Naive thymus-derived CD4-positive, alpha-beta T cell (primary cell): ENCODE results near the gene TRIM15. TPM values are rescaled to one million over a fixed set of nuclear protein-coding genes. Genes with fewer than 3 reads are reported as not detected.

ENCODE experiments used
- ATAC-seq: fragments of 150-1000 bp; cut with Tn5 transposase; 2 replicates; pipeline ENCODE4 v1.10.0; 2021; ENCODE audit warnings: mild to moderate bottlenecking, moderate library complexity
- CTCF ChIA-PET: fragments of 350-600 bp; sonication (Branson Sonifier 250); formaldehyde crosslinking; loops from one replicate; lab custom pipeline; 2021; ENCODE audit warnings: antibody characterized with exemption; lab: Charles Lee
- POLR2A ChIA-PET: fragments of 350-600 bp; sonication (Branson Sonifier 250); formaldehyde crosslinking; loops from one replicate; lab custom pipeline; 2021; ENCODE audit warnings: antibody characterized with exemption, inconsistent platforms; lab: Charles Lee
- DNase-seq, 9 donors: peaks; one replicate each; pipeline versions ENCODE4 v3.0.0 to v3.0.0-alpha.2; 2020 to 2022; ENCODE audit warnings: mixed read lengths in 1 of 9
- H3K27ac ChIP-seq: one replicate; pipeline ENCODE4 v1.7.0; 2013; ENCODE audit warnings: mild to moderate bottlenecking, low read depth, low read length, moderate library complexity
- H3K27me3 ChIP-seq, 2 donors: one replicate each; pipeline ENCODE4 v1.7.0; 2013; ENCODE audit warnings: low read length in 2 of 2, mild to moderate bottlenecking in 2 of 2, moderate library complexity in 2 of 2; ENCODE audit not compliant: control insufficient read depth in 2 of 2, insufficient read depth in 2 of 2
- H3K36me3 ChIP-seq, 3 experiments: 1 replicate in 2 of 3; 2 replicates in 1 of 3; pipeline ENCODE4 v1.7.0; 2013; ENCODE audit warnings: low read length in 3 of 3, mild to moderate bottlenecking in 3 of 3, moderate library complexity in 1 of 3; ENCODE audit not compliant: insufficient read depth in 3 of 3, control insufficient read depth in 2 of 3
- H3K4me1 ChIP-seq, 2 donors: one replicate each; pipeline ENCODE4 v1.7.0; 2013; ENCODE audit warnings: low read length in 2 of 2, mild to moderate bottlenecking in 2 of 2, moderate library complexity in 1 of 2; ENCODE audit not compliant: control insufficient read depth in 2 of 2, insufficient read depth in 2 of 2
- H3K4me3 ChIP-seq: 2 replicates; pipeline ENCODE4 v1.7.0; 2013; ENCODE audit warnings: mild to moderate bottlenecking, low read length
- H3K9me3 ChIP-seq, 3 experiments: 1 replicate in 2 of 3; 2 replicates in 1 of 3; pipeline ENCODE4 v1.7.0; 2013; ENCODE audit warnings: low read length in 3 of 3; ENCODE audit not compliant: control insufficient read depth in 2 of 3
- H3K27ac Mint-ChIP-seq, 9 donors: one replicate each; pipeline ENCODE4 v1.8.0; 2020 to 2022; ENCODE audit warnings: mixed read lengths in 9 of 9, mild to moderate bottlenecking in 8 of 9, moderate library complexity in 5 of 9, inconsistent platforms in 2 of 9
- H3K27me3 Mint-ChIP-seq, 5 donors: one replicate each; pipeline ENCODE4 v1.8.0; 2021 to 2022; ENCODE audit warnings: mixed read lengths in 5 of 5, mild to moderate bottlenecking in 1 of 5
- H3K36me3 Mint-ChIP-seq, 5 donors: one replicate each; pipeline ENCODE4 v1.8.0; 2020 to 2022; ENCODE audit warnings: mixed read lengths in 5 of 5, mild to moderate bottlenecking in 3 of 5, inconsistent platforms in 1 of 5
- H3K4me1 Mint-ChIP-seq, 7 donors: one replicate each; pipeline ENCODE4 v1.8.0; 2020 to 2022; ENCODE audit warnings: mixed read lengths in 7 of 7, mild to moderate bottlenecking in 3 of 7, inconsistent platforms in 1 of 7
- H3K4me3 Mint-ChIP-seq, 10 donors: one replicate each; pipeline ENCODE4 v1.8.0; 2020 to 2022; ENCODE audit warnings: mild to moderate bottlenecking in 10 of 10, mixed read lengths in 10 of 10, moderate library complexity in 6 of 10, inconsistent platforms in 2 of 10
- H3K9me3 Mint-ChIP-seq, 11 donors: one replicate each; pipeline ENCODE4 v1.8.0; 2020 to 2022; ENCODE audit warnings: mixed read lengths in 11 of 11, mild to moderate bottlenecking in 4 of 11, inconsistent platforms in 1 of 11, moderate library complexity in 1 of 11
- intact Hi-C, 2 donors: fragments of 100-400 bp; cut with micrococcal nuclease; formaldehyde crosslinking; loops; one replicate each; pipeline ENCODE4 v1.15.1; 2023
- polyA plus RNA-seq, 2 donors: library from polyadenylated mRNA; unstranded; fragments of 300-500 nt; fragmentation: Illumina TruSeq; gene quantifications; one replicate each; pipeline ENCODE4 v1.2.3, GENCODE V29; 2021
- total RNA-seq, 6 experiments: library from RNA in 5 of 6; stranded (reverse) in 5 of 6; gene quantifications; 1 replicate in 5 of 6; 2 replicates in 1 of 6; pipeline ENCODE4 v1.2.3 and lab custom pipeline; 2021 to 2026

The TRIM15 gene
- total and polyA plus RNA-seq, 7 experiments from 2014 or later: 0.46 TPM; not detected in 6

- Mint-ChIP-seq H3K4me3 (no peak overlapping the region), H3K36me3 (no peaks in the 10 kb centered on the region), H3K27me3 (peaks cover 10 to 51% (median 26%) of the 10 kb centered on the region in 5 donors), H3K9me3 (no peaks in the 10 kb centered on the region), H3K27ac (no peak overlapping the region), H3K4me1 (peaks cover 0 to 16% (median 4%) of the 10 kb centered on the region in 7 donors)
- intact Hi-C loops: no loop called here
- Histone ChIP-seq H3K9me3 (no peaks in the 10 kb centered on the region), H3K36me3 (no peaks in the 10 kb centered on the region), H3K4me1 (no peaks in the 10 kb centered on the region), H3K4me3 (no peak overlapping the region), H3K27ac (no peak overlapping the region), H3K27me3 (no peaks in the 10 kb centered on the region)
- CTCF ChIA-PET: no interaction called here
- POLR2A ChIA-PET: no interaction called here
- ATAC-seq (no peak), DNase-seq (no peak)
Observed at GRCh38 chr6:30151580-30151979, 11.8 kb upstream of the TRIM15 start.

GRCh38 chr6:30152016-30152673 lies 11.2 kb upstream of the TRIM15 start:
- peaks cover 0 to 15% (median 4%) of the 10 kb centered on the region in 7 donors for H3K4me1 Mint-ChIP-seq
- H3K27ac Mint-ChIP-seq: no peak overlapping the region
- Histone ChIP-seq H3K4me3 (no peak overlapping the region), H3K36me3 (no peaks in the 10 kb centered on the region), H3K9me3 (no peaks in the 10 kb centered on the region), H3K27ac (no peak overlapping the region), H3K4me1 (no peaks in the 10 kb centered on the region), H3K27me3 (no peaks in the 10 kb centered on the region)
- ChIA-PET CTCF (no interaction called here), POLR2A (no interaction called here)
- H3K36me3 Mint-ChIP-seq: no peaks in the 10 kb centered on the region
- peaks cover 10 to 47% (median 24%) of the 10 kb centered on the region in 5 donors for H3K27me3 Mint-ChIP-seq
- no peak overlapping the region for H3K4me3 Mint-ChIP-seq
- DNase-seq: no peak
- intact Hi-C loops: no loop called here
- H3K9me3 Mint-ChIP-seq: no peaks in the 10 kb centered on the region
- no peak for ATAC-seq

GRCh38 chr6:30152910-30153610 lies 10.3 kb upstream of the TRIM15 start:
- H3K4me1 ChIP-seq: no peaks in the 10 kb centered on the region

GRCh38 chr6:30154061-30154460 lies 9.3 kb upstream of the TRIM15 start:
- Mint-ChIP-seq H3K4me3 (no peak overlapping the region), H3K27me3 (peaks cover 10 to 46% (median 16%) of the 10 kb centered on the region in 5 donors), H3K36me3 (no peaks in the 10 kb centered on the region), H3K4me1 (peaks cover 0 to 24% (median 4%) of the 10 kb centered on the region in 7 donors), H3K27ac (no peak overlapping the region), H3K9me3 (no peaks in the 10 kb centered on the region)
- no peak overlapping the region for H3K4me3 ChIP-seq
- intact Hi-C loops: no loop called here
- ChIA-PET POLR2A (no interaction called here), CTCF (no interaction called here)
- H3K9me3 ChIP-seq: no peaks in the 10 kb centered on the region
- H3K4me1 ChIP-seq: no peaks in the 10 kb centered on the region
- no peak overlapping the region for H3K27ac ChIP-seq
- H3K27me3 ChIP-seq: no peaks in the 10 kb centered on the region
- ATAC-seq: no peak
- no peak for DNase-seq
- no peaks in the 10 kb centered on the region for H3K36me3 ChIP-seq

More at GRCh38 chr6:30152910-30153610, 10.3 kb upstream of the TRIM15 start:
- CTCF ChIA-PET: no interaction called here
- no peaks in the 10 kb centered on the region for H3K36me3 Mint-ChIP-seq
- no peak overlapping the region for H3K27ac ChIP-seq
- no peak overlapping the region for H3K4me3 Mint-ChIP-seq
- intact Hi-C loops: no loop called here
- no peaks in the 10 kb centered on the region for H3K9me3 ChIP-seq
- peaks cover 10 to 44% (median 16%) of the 10 kb centered on the region in 5 donors for H3K27me3 Mint-ChIP-seq
- ATAC-seq: no peak
- H3K27ac Mint-ChIP-seq: no peak overlapping the region
- H3K9me3 Mint-ChIP-seq: no peaks in the 10 kb centered on the region
- POLR2A ChIA-PET: no interaction called here
- no peak overlapping the region for H3K4me3 ChIP-seq
- no peaks in the 10 kb centered on the region for H3K27me3 ChIP-seq
- no peak for DNase-seq
- H3K36me3 ChIP-seq: no peaks in the 10 kb centered on the region
- H3K4me1 Mint-ChIP-seq: peaks cover 0 to 14% (median 4%) of the 10 kb centered on the region in 7 donors

GRCh38 chr6:30154709-30155519 lies 8.4 kb upstream of the TRIM15 start:
- DNase-seq (no peak), ATAC-seq (no peak)
- Histone ChIP-seq H3K4me3 (no peak overlapping the region), H3K27ac (no peak overlapping the region), H3K4me1 (no peaks in the 10 kb centered on the region), H3K9me3 (no peaks in the 10 kb centered on the region), H3K36me3 (no peaks in the 10 kb centered on the region), H3K27me3 (no peaks in the 10 kb centered on the region)
- peaks cover 9 to 45% (median 19%) of the 10 kb centered on the region in 5 donors for H3K27me3 Mint-ChIP-seq
- no peak overlapping the region for H3K27ac Mint-ChIP-seq
- H3K4me3 Mint-ChIP-seq: no peak overlapping the region
- no peaks in the 10 kb centered on the region for H3K9me3 Mint-ChIP-seq
- H3K36me3 Mint-ChIP-seq: no peaks in the 10 kb centered on the region
- POLR2A ChIA-PET: no interaction called here
- CTCF ChIA-PET: no interaction called here
- intact Hi-C loops: no loop called here
- peaks cover 0 to 27% (median 4%) of the 10 kb centered on the region in 7 donors for H3K4me1 Mint-ChIP-seq

GRCh38 chr6:30155520-30156261 lies 7.7 kb upstream of the TRIM15 start:
- H3K27me3 ChIP-seq: no peaks in the 10 kb centered on the region
- ATAC-seq: no peak
- Mint-ChIP-seq H3K4me3 (no peak overlapping the region), H3K27me3 (peaks cover 9 to 38% (median 19%) of the 10 kb centered on the region in 5 donors), H3K27ac (no peak overlapping the region), H3K4me1 (peaks cover 0 to 27% (median 4%) of the 10 kb centered on the region in 7 donors), H3K9me3 (no peaks in the 10 kb centered on the region), H3K36me3 (no peaks in the 10 kb centered on the region)
- no peaks in the 10 kb centered on the region for H3K4me1 ChIP-seq
- CTCF ChIA-PET: no interaction called here
- no peaks in the 10 kb centered on the region for H3K9me3 ChIP-seq
- no peak for DNase-seq
- POLR2A ChIA-PET: no interaction called here
- no peak overlapping the region for H3K27ac ChIP-seq
- H3K4me3 ChIP-seq: no peak overlapping the region
- intact Hi-C loops: no loop called here
- H3K36me3 ChIP-seq: no peaks in the 10 kb centered on the region
